AG04450 (cell line): ENCODE results near the gene GRIP1. TPM values are rescaled to one million over a fixed set of nuclear protein-coding genes. Genes with fewer than 3 reads are reported as not detected.

Experiments
- CTCF ChIA-PET: fragments of 300-600, 350-600 bp; formaldehyde crosslinking; extraction: SDS; loops from one replicate; lab custom pipeline; 2022; ENCODE audit warnings: antibody characterized with exemption, inconsistent platforms; lab: Charles Lee
- POLR2A ChIA-PET: fragments of 350-600 bp; formaldehyde crosslinking; extraction: SDS; loops from one replicate; lab custom pipeline; 2021; ENCODE audit warnings: antibody characterized with exemption, inconsistent platforms; lab: Yijun Ruan, JAX
- DNase-seq: peaks from one replicate; pipeline ENCODE4 v3.0.0-alpha.2; 2011; ENCODE audit warnings: low read depth, low spot score
- H3K27ac ChIP-seq: one replicate; pipeline ENCODE4 v1.5.1; 2012; ENCODE audit warnings: low read depth, low read length, control low read depth
- H3K27me3 ChIP-seq: one replicate; pipeline ENCODE4 v1.6.0; 2012; ENCODE audit warnings: low read length; ENCODE audit not compliant: control insufficient read depth, insufficient read depth
- H3K4me3 ChIP-seq: 2 replicates; pipeline ENCODE4 v1.5.1; 2011; ENCODE audit warnings: mild to moderate bottlenecking, low read depth, low read length, control low read depth
- H3K9me3 ChIP-seq: 2 replicates; pipeline ENCODE4 v1.5.1; 2012; ENCODE audit warnings: low read length; ENCODE audit not compliant: control insufficient read depth, insufficient read depth
- CTCF ChIP-seq: IDR thresholded peaks from 2 replicates; pipeline ENCODE4 v1.5.1; 2011; ENCODE audit warnings: low read depth, low read length, control low read depth, inconsistent platforms
- polyA plus RNA-seq: library from polyadenylated mRNA; depleted of rRNA; stranded (reverse); fragments of >200 nt; gene quantifications from 2 replicates; pipeline ENCODE4 v1.2.3, GENCODE V29; 2011

GRIP1 gene
- polyA plus RNA-seq, 1 experiment: not detected

DNA sequence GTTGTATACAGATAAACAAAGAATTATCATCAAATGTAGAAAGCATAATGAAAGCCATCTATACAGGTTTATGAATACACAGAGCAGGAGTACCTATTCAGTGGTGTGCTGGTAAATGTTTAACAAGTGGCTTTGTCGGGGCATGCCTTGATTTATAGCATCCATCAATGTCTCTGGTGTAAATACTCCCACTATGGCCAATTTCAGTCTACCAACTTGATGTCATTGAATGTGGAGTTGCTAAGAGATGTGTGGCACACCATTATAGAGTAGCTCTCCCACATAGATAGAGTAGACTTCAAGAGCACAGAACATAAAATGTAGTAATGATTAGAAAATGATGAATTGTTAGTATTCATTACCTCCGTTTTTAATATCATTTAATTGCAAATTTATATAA lies 9.3 kb downstream of the GRIP1 start:
- no peak for DNase-seq
- no peak overlapping the region for H3K27ac ChIP-seq
- TF ChIP-seq CTCF: no peak
- CTCF ChIA-PET: interaction anchor here (0.6 kb wide), 1 partner anchor 241 kb away, joined by 4 read pairs; no protein-coding TSS in a partner anchor
- no peak overlapping the region for H3K4me3 ChIP-seq
- no peaks in the 10 kb centered on the region for H3K9me3 ChIP-seq
- H3K27me3 ChIP-seq: peaks cover 3% of the 10 kb centered on the region
- POLR2A ChIA-PET: no interaction called here

- ChIA-PET POLR2A (no interaction called here), CTCF (no interaction called here)
- no peak for TF ChIP-seq CTCF
- no peak for DNase-seq
- H3K9me3 ChIP-seq: no peaks in the 10 kb centered on the region
- H3K27ac ChIP-seq: no peak overlapping the region
- no peak overlapping the region for H3K4me3 ChIP-seq
- peaks cover 3% of the 10 kb centered on the region for H3K27me3 ChIP-seq
Measured at GRCh38 chr12:66668311-66668710, 10.6 kb downstream of the GRIP1 start.

GRCh38 chr12:66667906-66668305 lies 11.0 kb downstream of the GRIP1 start:
- Histone ChIP-seq H3K4me3 (no peak overlapping the region), H3K9me3 (no peaks in the 10 kb centered on the region), H3K27ac (no peak overlapping the region), H3K27me3 (peaks cover 3% of the 10 kb centered on the region)
- ChIA-PET CTCF (no interaction called here), POLR2A (no interaction called here)
- no peak for TF ChIP-seq CTCF
- DNase-seq: no peak

GRCh38 chr12:66666481-66666880 lies 12.4 kb downstream of the GRIP1 start:
- Histone ChIP-seq H3K27ac (no peak overlapping the region), H3K9me3 (no peaks in the 10 kb centered on the region), H3K27me3 (peaks cover 3% of the 10 kb centered on the region), H3K4me3 (no peak overlapping the region)
- ChIA-PET CTCF (no interaction called here), POLR2A (no interaction called here)
- TF ChIP-seq CTCF: no peak
- DNase-seq: no peak

DNA sequence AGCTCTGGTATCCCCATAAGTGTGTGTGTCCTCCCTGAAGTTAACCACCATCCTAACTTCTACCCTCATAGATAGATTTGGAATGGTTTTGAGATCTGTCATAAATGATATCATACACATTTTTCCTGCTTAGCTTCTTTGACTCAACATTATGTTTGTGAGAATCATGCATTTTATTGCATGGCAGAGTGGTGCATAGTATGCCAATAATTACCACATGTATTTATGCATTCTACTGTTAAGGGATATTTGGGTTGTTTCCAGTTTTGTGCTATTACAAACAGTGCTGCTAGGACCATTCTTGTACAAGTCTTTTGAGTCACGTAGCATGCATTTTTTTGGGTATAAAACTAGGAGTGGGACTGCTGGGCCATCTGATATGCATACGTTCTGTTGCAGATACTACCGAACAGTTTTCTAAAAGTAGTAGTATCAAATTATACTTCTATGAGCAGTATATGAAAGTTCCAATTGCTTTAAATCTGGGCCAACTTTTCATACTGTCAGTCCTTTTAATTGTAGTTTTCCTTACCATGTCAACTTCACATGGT lies 13.4 kb downstream of the GRIP1 start:
- ChIA-PET POLR2A (no interaction called here), CTCF (no interaction called here)
- Histone ChIP-seq H3K4me3 (no peak overlapping the region), H3K27ac (no peak overlapping the region), H3K9me3 (no peaks in the 10 kb centered on the region), H3K27me3 (peaks cover 1% of the 10 kb centered on the region)
- DNase-seq: no peak
- no peak for TF ChIP-seq CTCF
